ENCODE data around the gene C4orf54.

Gene C4orf54

DNA sequence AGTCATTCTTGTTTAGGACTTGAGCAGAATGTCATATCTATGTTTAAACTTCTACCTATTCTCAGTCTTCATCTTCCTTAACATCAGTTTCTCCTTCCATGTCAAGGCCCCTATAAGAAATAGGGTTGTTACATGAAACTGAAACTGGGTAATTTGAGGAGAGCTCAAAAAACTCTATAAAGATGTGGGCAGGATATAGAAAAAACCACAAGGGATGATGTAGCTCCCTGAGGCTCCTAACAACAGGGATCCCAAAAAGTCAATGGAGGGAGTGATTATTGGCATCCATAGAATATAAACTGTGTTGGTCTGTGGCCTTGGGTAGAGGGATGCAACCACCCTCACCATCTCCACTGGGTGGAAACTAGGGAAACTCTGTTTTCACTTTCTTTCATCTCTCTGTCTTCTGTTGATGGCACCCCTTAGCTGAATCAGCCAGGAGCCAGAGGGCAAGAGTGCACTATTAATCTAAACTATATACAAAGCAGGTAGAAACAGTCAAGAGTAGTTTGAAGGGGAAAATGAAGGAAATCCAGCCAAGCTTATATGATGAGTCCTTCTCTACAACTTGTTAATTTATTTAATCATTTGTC lies 27.6 kb downstream of the C4orf54 start:
- H3K36me3 ChIP-seq (ENCODE audit: control insufficient read depth, insufficient read depth, low read length), result no peaks in the 10 kb centered on the region
- no peaks in the 10 kb centered on the region for H3K4me1 ChIP-seq (ENCODE audit: control insufficient read depth, low read depth, low read length)
- H3K4me2 ChIP-seq (ENCODE audit: low read length), result no peak overlapping the region
- H4K8ac ChIP-seq (ENCODE audit: low read depth, low read length), result no peak overlapping the region
- no peak overlapping the region for H2BK120ac ChIP-seq (ENCODE audit: low read depth, low read length)
- no peak for DNase-seq
- H3K27me3 ChIP-seq (ENCODE audit: insufficient read depth, low read length, poor library complexity), result no peaks in the 10 kb centered on the region
- no peak overlapping the region for H2BK5ac ChIP-seq (ENCODE audit: low read length)
- H2AK5ac ChIP-seq (ENCODE audit: low read length), result no peak overlapping the region
- H3K27ac ChIP-seq (ENCODE audit: low read depth, low read length), result no peak overlapping the region
- no peak overlapping the region for H3K4me3 ChIP-seq (ENCODE audit: low read length)
- H3K79me2 ChIP-seq (ENCODE audit: control insufficient read depth, insufficient read depth, low read length), result no peaks in the 10 kb centered on the region
- no peak overlapping the region for H3K18ac ChIP-seq (ENCODE audit: low read length)
- H4K5ac ChIP-seq (ENCODE audit: low read length), result no peak overlapping the region
- no peak overlapping the region for H3K9ac ChIP-seq (ENCODE audit: low read length)
- H3K4ac ChIP-seq (ENCODE audit: low read depth, low read length), result no peak overlapping the region
- no peak overlapping the region for H3K23ac ChIP-seq (ENCODE audit: low read length)
- no peak overlapping the region for H2BK15ac ChIP-seq (replicated peaks; ENCODE audit: low read depth)
- H3K79me1 ChIP-seq (ENCODE audit: low read length), result no peaks in the 10 kb centered on the region
- no peak overlapping the region for H3K56ac ChIP-seq (ENCODE audit: low read length)

- Histone ChIP-seq H2AK5ac (ENCODE audit: low read length) (no peak overlapping the region), H3K79me1 (ENCODE audit: low read length) (no peaks in the 10 kb centered on the region), H2BK120ac (ENCODE audit: low read depth, low read length) (no peak overlapping the region), H3K9ac (ENCODE audit: low read length) (no peak overlapping the region), H3K4me2 (ENCODE audit: low read length) (no peak overlapping the region), H2BK5ac (ENCODE audit: low read length) (no peak overlapping the region), H3K27me3 (ENCODE audit: insufficient read depth, low read length, poor library complexity) (no peaks in the 10 kb centered on the region), H3K18ac (ENCODE audit: low read length) (no peak overlapping the region), H4K5ac (ENCODE audit: low read length) (no peak overlapping the region), H3K4me3 (ENCODE audit: low read length) (no peak overlapping the region), H2BK15ac (replicated peaks; ENCODE audit: low read depth) (no peak overlapping the region), H3K36me3 (ENCODE audit: control insufficient read depth, insufficient read depth, low read length) (no peaks in the 10 kb centered on the region), H3K4ac (ENCODE audit: low read depth, low read length) (no peak overlapping the region), H3K79me2 (ENCODE audit: control insufficient read depth, insufficient read depth, low read length) (no peaks in the 10 kb centered on the region), H3K56ac (ENCODE audit: low read length) (no peak overlapping the region), H3K23ac (ENCODE audit: low read length) (no peak overlapping the region), H3K4me1 (ENCODE audit: control insufficient read depth, low read depth, low read length) (no peaks in the 10 kb centered on the region), H3K27ac (ENCODE audit: low read depth, low read length) (no peak overlapping the region), H4K8ac (ENCODE audit: low read depth, low read length) (no peak overlapping the region)
- WGBS (ENCODE audit: extremely low coverage, insufficient coverage, low lambda C conversion rate), result no CpG with 5 or more reads among the region's 1 CpG
- DNase-seq, result no peak
Measured at GRCh38 chr4:99628040-99628439, 29.6 kb downstream of the C4orf54 start.

- Histone ChIP-seq H4K8ac (ENCODE audit: low read depth, low read length) (no peak overlapping the region), H2BK120ac (ENCODE audit: low read depth, low read length) (no peak overlapping the region), H2BK15ac (replicated peaks; ENCODE audit: low read depth) (no peak overlapping the region), H3K4me3 (ENCODE audit: low read length) (no peak overlapping the region), H3K56ac (ENCODE audit: low read length) (no peak overlapping the region), H2AK5ac (ENCODE audit: low read length) (no peak overlapping the region), H3K27ac (ENCODE audit: low read depth, low read length) (no peak overlapping the region), H3K4me1 (ENCODE audit: control insufficient read depth, low read depth, low read length) (no peaks in the 10 kb centered on the region), H3K79me1 (ENCODE audit: low read length) (no peaks in the 10 kb centered on the region), H3K18ac (ENCODE audit: low read length) (no peak overlapping the region), H3K36me3 (ENCODE audit: control insufficient read depth, insufficient read depth, low read length) (no peaks in the 10 kb centered on the region), H2BK5ac (ENCODE audit: low read length) (no peak overlapping the region), H3K4ac (ENCODE audit: low read depth, low read length) (no peak overlapping the region), H3K9ac (ENCODE audit: low read length) (no peak overlapping the region), H3K79me2 (ENCODE audit: control insufficient read depth, insufficient read depth, low read length) (no peaks in the 10 kb centered on the region), H3K23ac (ENCODE audit: low read length) (no peak overlapping the region), H3K27me3 (ENCODE audit: insufficient read depth, low read length, poor library complexity) (no peaks in the 10 kb centered on the region), H3K4me2 (ENCODE audit: low read length) (no peak overlapping the region), H4K5ac (ENCODE audit: low read length) (no peak overlapping the region)
- no CpG with 5 or more reads among the region's 5 CpGs for WGBS (ENCODE audit: extremely low coverage, insufficient coverage, low lambda C conversion rate)
- no peak for DNase-seq
Measured at GRCh38 chr4:99625369-99625768, 32.3 kb downstream of the C4orf54 start.

DNA sequence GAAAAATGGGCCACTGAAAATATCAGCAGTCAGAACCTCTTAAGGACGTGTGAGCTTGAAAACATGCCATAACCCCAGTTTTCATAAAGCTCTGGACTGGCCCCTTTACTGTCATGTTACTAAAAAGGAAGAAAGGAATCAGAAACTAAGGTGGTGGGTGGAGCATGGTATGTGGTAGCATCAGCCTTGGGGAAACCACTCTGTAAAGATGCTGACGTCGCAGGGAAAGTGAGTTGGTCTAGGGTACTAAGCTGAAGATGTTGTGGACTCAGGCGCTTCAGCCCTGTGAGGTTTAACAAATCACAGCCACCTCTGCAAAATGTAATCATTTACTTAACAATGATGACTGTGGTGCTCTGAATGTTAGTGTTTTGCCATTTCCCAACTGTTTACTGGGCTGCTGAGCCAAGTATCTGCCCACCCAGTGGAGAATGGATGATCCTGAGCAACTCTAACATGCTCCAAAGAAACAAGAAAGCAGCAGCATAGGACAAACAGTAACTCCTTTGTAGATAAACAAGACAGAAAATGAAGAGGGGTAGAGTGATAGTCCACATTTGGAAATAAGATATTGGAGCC lies 33.4 kb downstream of the C4orf54 start:
- no peak overlapping the region for H3K27ac ChIP-seq (ENCODE audit: low read depth, low read length)
- no CpG with 5 or more reads among the region's 4 CpGs for WGBS (ENCODE audit: extremely low coverage, insufficient coverage, low lambda C conversion rate)
- H3K4me3 ChIP-seq (ENCODE audit: low read length), result no peak overlapping the region

GRCh38 chr4:99622341-99622740 lies 35.3 kb downstream of the C4orf54 start:
- H3K4me2 ChIP-seq (ENCODE audit: low read length), result no peak overlapping the region
- H3K36me3 ChIP-seq (ENCODE audit: control insufficient read depth, insufficient read depth, low read length), result no peaks in the 10 kb centered on the region
- no peaks in the 10 kb centered on the region for H3K4me1 ChIP-seq (ENCODE audit: control insufficient read depth, low read depth, low read length)
- no peak overlapping the region for H3K56ac ChIP-seq (ENCODE audit: low read length)
- H3K4ac ChIP-seq (ENCODE audit: low read depth, low read length), result no peak overlapping the region
- no peak for DNase-seq
- H2BK15ac ChIP-seq (replicated peaks; ENCODE audit: low read depth), result no peak overlapping the region
- H3K27me3 ChIP-seq (ENCODE audit: insufficient read depth, low read length, poor library complexity), result no peaks in the 10 kb centered on the region
- H3K4me3 ChIP-seq (ENCODE audit: low read length), result no peak overlapping the region
- no peaks in the 10 kb centered on the region for H3K79me2 ChIP-seq (ENCODE audit: control insufficient read depth, insufficient read depth, low read length)
- H3K79me1 ChIP-seq (ENCODE audit: low read length), result no peaks in the 10 kb centered on the region
- no peak overlapping the region for H3K18ac ChIP-seq (ENCODE audit: low read length)
- no peak overlapping the region for H4K8ac ChIP-seq (ENCODE audit: low read depth, low read length)
- H4K5ac ChIP-seq (ENCODE audit: low read length), result no peak overlapping the region
- WGBS (ENCODE audit: extremely low coverage, insufficient coverage, low lambda C conversion rate), result no CpG with 5 or more reads among the region's 1 CpG
- H3K27ac ChIP-seq (ENCODE audit: low read depth, low read length), result no peak overlapping the region
- H3K9ac ChIP-seq (ENCODE audit: low read length), result no peak overlapping the region
- H2BK120ac ChIP-seq (ENCODE audit: low read depth, low read length), result no peak overlapping the region
- H3K23ac ChIP-seq (ENCODE audit: low read length), result no peak overlapping the region
- H2BK5ac ChIP-seq (ENCODE audit: low read length), result no peak overlapping the region
- no peak overlapping the region for H2AK5ac ChIP-seq (ENCODE audit: low read length)

More for the DNA sequence above, 33.4 kb downstream of the C4orf54 start:
- Histone ChIP-seq H3K4me1 (ENCODE audit: control insufficient read depth, low read depth, low read length) (no peaks in the 10 kb centered on the region), H3K9ac (ENCODE audit: low read length) (no peak overlapping the region), H2BK15ac (replicated peaks; ENCODE audit: low read depth) (no peak overlapping the region), H3K4me2 (ENCODE audit: low read length) (no peak overlapping the region), H4K5ac (ENCODE audit: low read length) (no peak overlapping the region), H3K56ac (ENCODE audit: low read length) (no peak overlapping the region), H3K18ac (ENCODE audit: low read length) (no peak overlapping the region), H3K79me2 (ENCODE audit: control insufficient read depth, insufficient read depth, low read length) (no peaks in the 10 kb centered on the region), H3K27me3 (ENCODE audit: insufficient read depth, low read length, poor library complexity) (no peaks in the 10 kb centered on the region), H4K8ac (ENCODE audit: low read depth, low read length) (no peak overlapping the region), H2BK5ac (ENCODE audit: low read length) (no peak overlapping the region), H3K36me3 (ENCODE audit: control insufficient read depth, insufficient read depth, low read length) (no peaks in the 10 kb centered on the region), H3K79me1 (ENCODE audit: low read length) (no peaks in the 10 kb centered on the region), H3K23ac (ENCODE audit: low read length) (no peak overlapping the region), H2AK5ac (ENCODE audit: low read length) (no peak overlapping the region), H2BK120ac (ENCODE audit: low read depth, low read length) (no peak overlapping the region), H3K4ac (ENCODE audit: low read depth, low read length) (no peak overlapping the region)
- DNase-seq, result no peak

- H3K18ac ChIP-seq (ENCODE audit: low read length), result no peak overlapping the region
- H3K27ac ChIP-seq (ENCODE audit: low read depth, low read length), result no peak overlapping the region
- H2BK5ac ChIP-seq (ENCODE audit: low read length), result no peak overlapping the region
- no peak overlapping the region for H3K9ac ChIP-seq (ENCODE audit: low read length)
- no peak overlapping the region for H2BK15ac ChIP-seq (replicated peaks; ENCODE audit: low read depth)
- H3K4me1 ChIP-seq (ENCODE audit: control insufficient read depth, low read depth, low read length), result no peaks in the 10 kb centered on the region
- no peaks in the 10 kb centered on the region for H3K79me1 ChIP-seq (ENCODE audit: low read length)
- H3K4me3 ChIP-seq (ENCODE audit: low read length), result no peak overlapping the region
- no peak overlapping the region for H2AK5ac ChIP-seq (ENCODE audit: low read length)
- no peak overlapping the region for H3K4ac ChIP-seq (ENCODE audit: low read depth, low read length)
- no CpG with 5 or more reads among the region's 1 CpG for WGBS (ENCODE audit: extremely low coverage, insufficient coverage, low lambda C conversion rate)
- H4K5ac ChIP-seq (ENCODE audit: low read length), result no peak overlapping the region
- DNase-seq, result no peak
- no peak overlapping the region for H3K23ac ChIP-seq (ENCODE audit: low read length)
- no peaks in the 10 kb centered on the region for H3K36me3 ChIP-seq (ENCODE audit: control insufficient read depth, insufficient read depth, low read length)
- no peak overlapping the region for H2BK120ac ChIP-seq (ENCODE audit: low read depth, low read length)
- H3K27me3 ChIP-seq (ENCODE audit: insufficient read depth, low read length, poor library complexity), result no peaks in the 10 kb centered on the region
- no peak overlapping the region for H4K8ac ChIP-seq (ENCODE audit: low read depth, low read length)
- no peak overlapping the region for H3K4me2 ChIP-seq (ENCODE audit: low read length)
- H3K79me2 ChIP-seq (ENCODE audit: control insufficient read depth, insufficient read depth, low read length), result no peaks in the 10 kb centered on the region
- no peak overlapping the region for H3K56ac ChIP-seq (ENCODE audit: low read length)
Measured at GRCh38 chr4:99617374-99617773, 40.3 kb downstream of the C4orf54 start.

Measured in mesendoderm (in vitro differentiated cells).